Right cardiac atrium (tissue), 5 donors: ENCODE results near the gene SEC11A. TPM values are rescaled to one million over a fixed set of nuclear protein-coding genes. Genes with fewer than 3 reads are reported as not detected.
A peak's percentile ranks its signal among the peaks of the same experiment; 100 is the strongest.

Experiments
- ATAC-seq, 2 donors: fragments of 200-7000 bp; cut with Tn5 transposase; one replicate each; pipeline versions ENCODE4 v1.8.0 to v1.9.1; 2020; ENCODE audit warnings: moderate library complexity in 2 of 2, mild to moderate bottlenecking in 1 of 2
- DNase-seq, 3 donors: peaks; one replicate each; pipeline ENCODE4 v3.0.0-alpha.2; 2020
- H3K27ac ChIP-seq: one replicate; pipeline ENCODE4 v1.5.1; 2013; ENCODE audit warnings: mild to moderate bottlenecking, low read length, control low read depth, moderate library complexity
- H3K27me3 ChIP-seq: one replicate; pipeline ENCODE4 v1.6.1; 2013; ENCODE audit not compliant: control insufficient read depth, insufficient read depth
- H3K4me1 ChIP-seq: one replicate; pipeline ENCODE4 v1.6.1; 2013; ENCODE audit warnings: low read length; ENCODE audit not compliant: control insufficient read depth, insufficient read depth
- H3K4me3 ChIP-seq: one replicate; pipeline ENCODE4 v1.5.1; 2013; ENCODE audit warnings: low read length, control low read depth
- H3K9me3 ChIP-seq: one replicate; pipeline ENCODE4 v1.6.1; 2013; ENCODE audit warnings: low read length; ENCODE audit not compliant: control insufficient read depth
- WGBS: extraction: QIAGEN DNeasy Blood & Tissue Kit; methylation state at CpG from one replicate; pipeline ENCODE4 v1.1.7; 2013; 5-methylcytosine and 5-hydroxymethylcytosine counted together
- intact Hi-C, 4 donors: fragments of 100-400 bp; cut with DNase I; formaldehyde crosslinking; loops; one replicate each; pipeline versions ENCODE4 v1.11.0 to v1.14.0; 2022 to 2023
- long read RNA-seq, 4 donors: library from polyadenylated mRNA; unstranded; transcript quantifications; one replicate each; pipeline ENCODE4 v2.0.0, GENCODE V29; 2020 to 2021
- polyA plus RNA-seq: library from polyadenylated mRNA; stranded (reverse); fragments of 200-250 nt; gene quantifications from one replicate; pipeline ENCODE4 v1.2.3, GENCODE V29; 2013
- total RNA-seq, 4 donors: library from RNA; stranded (reverse); fragmentation: NEBNext Ultra II Directional; extraction: Animal tissue kit (Norgen Biotek cat#: 25700); gene quantifications; one replicate each; pipeline ENCODE4 v1.2.1, GENCODE V29; 2021
- donor health status: healthy with polysubstance abuse.
- donor health status: DM: no; HTN: yes; CAD: no.
- donor health status: DM: no; HTN: no; CAD: no.
- donor health status: DM: no; HTN: yes; CAD: no; lungs with severe emphysema.
- donor health status: DM: yes; HTN: yes; CAD: no.

The SEC11A gene
- total RNA-seq = 10 to 100 TPM; 86.2 to 91.6 (median 88.1) TPM
- polyA plus RNA-seq = 92.2 TPM
- long read RNA-seq, donor 1, transcript SEC11A-209 (7 exons, 1,089 nt) = minor isoform, 6 of 47 reads
- long read RNA-seq, donor 1, transcript SEC11A-201 (6 exons, 1,656 nt) = major isoform, 30 of 47 reads
- long read RNA-seq, donor 1, partial matches to known transcripts = 1 of 47 reads
- long read RNA-seq, donor 1, other reads (novel, unspliced or antisense) = 4 of 47 reads
- long read RNA-seq, donor 2, transcript SEC11A-209 (7 exons, 1,089 nt) = minor isoform, 5 of 31 reads
- long read RNA-seq, donor 2, transcript SEC11A-201 (6 exons, 1,656 nt) = major isoform, 23 of 31 reads
- long read RNA-seq, donor 2, partial matches to known transcripts = 0 of 31 reads
- long read RNA-seq, donor 2, other reads (novel, unspliced or antisense) = 2 of 31 reads
- long read RNA-seq, donor 3, transcript SEC11A-202 (7 exons, 1,223 nt) = minor isoform, 5 of 66 reads
- long read RNA-seq, donor 3, transcript SEC11A-201 (6 exons, 1,656 nt) = major isoform, 50 of 66 reads
- long read RNA-seq, donor 3, transcript SEC11A-209 (7 exons, 1,089 nt) = minor isoform, 9 of 66 reads
- long read RNA-seq, donor 3, partial matches to known transcripts = 1 of 66 reads
- long read RNA-seq, donor 3, other reads (novel, unspliced or antisense) = 1 of 66 reads
- long read RNA-seq, donor 4, transcript SEC11A-209 (7 exons, 1,089 nt) = minor isoform, 7 of 30 reads
- long read RNA-seq, donor 4, transcript SEC11A-201 (6 exons, 1,656 nt) = major isoform, 19 of 30 reads
- long read RNA-seq, donor 4, partial matches to known transcripts = 0 of 30 reads
- long read RNA-seq, donor 4, other reads (novel, unspliced or antisense) = 3 of 30 reads

- intact Hi-C loops = no loop called here
- WGBS = under 1% methylated on average over 57 of the region's 57 CpGs
- Histone ChIP-seq H3K4me3 (peak within 1 kb of the TSS; percentile 86), H3K27me3 (no peaks in the 10 kb centered on the region), H3K9me3 (no peaks in the 10 kb centered on the region), H3K27ac (peak within 1 kb of the TSS; percentile 88), H3K4me1 (no peaks in the 10 kb centered on the region)
- DNase-seq = peak; percentile 95 to 98 (median 98)
- ATAC-seq = peak; percentile 99
These were observed at the start of gene SEC11A for GRCh38 chr15:84716036-84716732. TSS of gene SEC11A (minus strand) at chr15:84716139. CDS start at chr15:84716075, 64 bp downstream.

DNA sequence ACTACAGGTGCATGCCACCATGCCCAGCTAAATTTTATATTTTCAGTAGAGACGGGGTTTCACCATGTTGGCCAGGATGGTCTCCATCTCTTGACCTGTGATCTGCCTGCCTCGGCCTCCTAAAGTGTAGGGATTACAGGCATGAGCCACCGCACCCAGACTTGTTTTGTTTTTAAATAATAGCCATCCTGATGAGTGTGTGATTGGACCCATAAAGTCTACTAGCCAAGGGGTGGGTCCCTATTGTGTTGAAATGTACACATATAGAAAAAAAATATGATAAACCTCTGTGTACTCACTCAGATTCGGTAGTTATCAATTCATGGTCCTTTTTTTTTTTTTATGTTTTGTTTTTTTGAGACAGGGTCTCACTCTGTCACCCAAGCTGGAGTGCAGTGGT lies 49.7 kb upstream of the SEC11A start:
- intact Hi-C loops = no loop called here
- Histone ChIP-seq H3K27ac (no peak overlapping the region), H3K9me3 (no peaks in the 10 kb centered on the region), H3K27me3 (no peaks in the 10 kb centered on the region), H3K4me1 (peaks cover 20% of the 10 kb centered on the region), H3K4me3 (no peak overlapping the region)
- ATAC-seq (no peak), DNase-seq (no peak)
- WGBS = 92% methylated on average over 4 of the region's 4 CpGs

GRCh38 chr15:84764989-84765388 lies 49.0 kb upstream of the SEC11A start:
- H3K4me3 ChIP-seq = no peak overlapping the region
- no peak for ATAC-seq
- intact Hi-C loops = no loop called here
- H3K27me3 ChIP-seq = no peaks in the 10 kb centered on the region
- no peak for DNase-seq
- H3K9me3 ChIP-seq = no peaks in the 10 kb centered on the region
- 96% methylated on average over 1 of the region's 1 CpG for WGBS
- H3K27ac ChIP-seq = no peak overlapping the region
- H3K4me1 ChIP-seq = peaks cover 26% of the 10 kb centered on the region

DNA sequence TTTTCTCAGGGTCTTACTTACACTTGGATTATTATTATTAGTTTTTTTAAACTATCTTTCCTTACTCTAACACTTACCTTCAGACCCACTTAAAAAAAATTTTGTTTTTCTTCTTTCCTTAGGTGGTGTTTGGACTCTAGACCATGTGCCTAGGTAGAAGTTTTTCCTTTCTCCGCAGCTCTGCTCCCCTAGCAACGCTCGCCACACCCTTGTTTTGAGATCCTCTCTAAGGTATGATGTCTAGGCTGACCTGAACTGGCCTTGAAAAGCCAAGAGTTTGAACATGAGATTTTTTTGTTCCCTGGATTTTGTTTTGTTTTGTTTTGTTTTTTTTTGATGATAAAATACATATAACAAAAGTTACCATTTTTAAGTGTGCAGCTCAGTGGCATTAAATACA lies 48.6 kb upstream of the SEC11A start:
- H3K4me3 ChIP-seq = no peak overlapping the region
- no peak for DNase-seq
- 92% methylated on average over 3 of the region's 3 CpGs for WGBS
- intact Hi-C loops = no loop called here
- H3K4me1 ChIP-seq = peaks cover 26% of the 10 kb centered on the region
- no peaks in the 10 kb centered on the region for H3K27me3 ChIP-seq
- H3K27ac ChIP-seq = no peak overlapping the region
- no peak for ATAC-seq
- H3K9me3 ChIP-seq = no peaks in the 10 kb centered on the region

DNA sequence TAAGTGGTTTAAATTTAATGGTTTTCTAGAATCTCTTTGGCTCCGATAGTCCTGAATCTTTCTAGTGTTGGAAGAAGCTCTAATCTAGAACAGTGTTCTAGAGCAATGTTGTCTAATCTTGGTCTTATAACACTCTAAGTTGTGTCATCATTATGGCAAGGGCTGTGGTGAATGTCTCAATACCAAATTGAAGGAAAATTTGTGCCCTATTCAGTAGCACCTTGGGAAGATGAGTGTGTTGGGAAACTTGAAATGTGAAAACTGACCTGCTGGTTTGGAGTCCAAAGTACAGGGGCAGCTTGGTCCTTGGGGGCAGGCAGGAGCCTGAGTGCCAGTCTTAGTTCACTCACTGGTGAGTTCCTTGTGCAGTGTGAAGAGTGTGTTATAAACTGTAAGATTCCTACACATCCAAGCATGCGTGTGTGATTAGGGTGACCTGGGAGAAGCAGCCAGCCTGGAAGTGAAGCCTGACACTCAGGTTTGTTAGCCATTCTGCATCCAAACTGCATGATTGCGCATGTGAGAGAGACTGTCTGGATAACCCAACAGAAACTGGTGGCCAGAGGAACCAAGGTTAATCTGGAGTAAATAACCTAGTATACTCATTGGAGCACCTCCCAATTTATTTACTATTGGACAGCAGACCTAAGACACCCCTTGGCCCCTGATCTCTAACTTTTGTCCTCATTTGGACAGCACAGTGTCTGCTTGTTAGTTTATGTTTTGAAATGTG lies 47.1 kb upstream of the SEC11A start:
- WGBS = 83% methylated on average over 3 of the region's 3 CpGs
- ATAC-seq (no peak), DNase-seq (no peak)
- H3K4me1 ChIP-seq = peaks cover 32% of the 10 kb centered on the region
- H3K27me3 ChIP-seq = no peaks in the 10 kb centered on the region
- no peak overlapping the region for H3K27ac ChIP-seq
- intact Hi-C loops = no loop called here
- no peak overlapping the region for H3K4me3 ChIP-seq
- H3K9me3 ChIP-seq = no peaks in the 10 kb centered on the region

GRCh38 chr15:84761607-84762131 lies 45.7 kb upstream of the SEC11A start:
- no peak for DNase-seq
- no peak overlapping the region for H3K27ac ChIP-seq
- H3K4me3 ChIP-seq = no peak overlapping the region

GRCh38 chr15:84760219-84760618 lies 44.3 kb upstream of the SEC11A start:
- Histone ChIP-seq H3K4me3 (no peak overlapping the region), H3K9me3 (no peaks in the 10 kb centered on the region), H3K27me3 (no peaks in the 10 kb centered on the region), H3K4me1 (peaks cover 34% of the 10 kb centered on the region), H3K27ac (no peak overlapping the region)
- no peak for ATAC-seq
- DNase-seq = no peak
- 97% methylated on average over 1 of the region's 1 CpG for WGBS
- intact Hi-C loops = no loop called here

More at GRCh38 chr15:84761607-84762131, 45.7 kb upstream of the SEC11A start:
- H3K4me1 ChIP-seq = peaks cover 32% of the 10 kb centered on the region
- no peaks in the 10 kb centered on the region for H3K9me3 ChIP-seq
- intact Hi-C loops = no loop called here
- 28% methylated on average over 4 of the region's 4 CpGs for WGBS
- no peak for ATAC-seq
- no peaks in the 10 kb centered on the region for H3K27me3 ChIP-seq

GRCh38 chr15:84759018-84759417 lies 43.1 kb upstream of the SEC11A start:
- Histone ChIP-seq H3K9me3 (no peaks in the 10 kb centered on the region), H3K4me3 (no peak overlapping the region), H3K27ac (no peak overlapping the region), H3K27me3 (no peaks in the 10 kb centered on the region), H3K4me1 (peaks cover 33% of the 10 kb centered on the region)
- no peak for DNase-seq
- intact Hi-C loops = loop anchor here in 2 of 4 donors (10.0 kb wide), 1 partner anchor 56 kb away; the partner anchor contains the start of gene ALPK3 (in 2 of the 2)
- 88% methylated on average over 1 of the region's 1 CpG for WGBS
- no peak for ATAC-seq

- 84% methylated on average over 1 of the region's 1 CpG for WGBS
- peaks cover 19% of the 10 kb centered on the region for H3K4me1 ChIP-seq
- H3K27me3 ChIP-seq = no peaks in the 10 kb centered on the region
- ATAC-seq (no peak), DNase-seq (no peak)
- H3K27ac ChIP-seq = no peak overlapping the region
- intact Hi-C loops = loop anchor here in 2 of 4 donors (10.0 kb wide), 1 partner anchor 59 kb away; the partner anchor contains the start of gene ALPK3 (in 2 of the 2)
- no peak overlapping the region for H3K4me3 ChIP-seq
- no peaks in the 10 kb centered on the region for H3K9me3 ChIP-seq
These were observed 40.0 kb upstream of the SEC11A start for GRCh38 chr15:84755736-84756527.
